ENCODE measurements around the gene PTCSC3. TPM values are rescaled to one million over a fixed set of nuclear protein-coding genes. Genes with fewer than 3 reads are reported as not detected.

The PTCSC3 gene
- total and polyA plus RNA-seq, 9 donors: not detected

- Histone ChIP-seq H3K9me3 (no peaks in the 10 kb centered on the region), H3K4me3 (no peak overlapping the region), H3K27me3 (no peaks in the 10 kb centered on the region), H3K36me3 (no peaks in the 10 kb centered on the region), H3K4me1 (ENCODE audit: insufficient read depth) (no peaks in the 10 kb centered on the region), H3K27ac (no peak overlapping the region)
- 87 to 91% (median 88%) methylated on average over 4 of the region's 4 CpGs for WGBS, 3 donors
- DNase-seq: no peak
- intact Hi-C loops (cut with DNase I): no loop called here
- TF ChIP-seq EP300 (IDR thresholded peaks at IDR 0.05) (no peak), POLR2A (IDR thresholded peaks at IDR 0.05) (no peak), CTCF (IDR thresholded peaks at IDR 0.05) (no peak)
Observed at GRCh38 chr14:36099619-36100018, 76.9 kb downstream of the PTCSC3 start.

GRCh38 chr14:36097356-36097755, 79.2 kb downstream of the PTCSC3 start:
- Histone ChIP-seq H3K27ac (no peak overlapping the region), H3K36me3 (no peaks in the 10 kb centered on the region), H3K9me3 (no peaks in the 10 kb centered on the region), H3K27me3 (no peaks in the 10 kb centered on the region), H3K4me1 (ENCODE audit: insufficient read depth) (no peaks in the 10 kb centered on the region), H3K4me3 (no peak overlapping the region)
- TF ChIP-seq EP300 (IDR thresholded peaks at IDR 0.05) (no peak), CTCF (IDR thresholded peaks at IDR 0.05) (no peak), POLR2A (IDR thresholded peaks at IDR 0.05) (no peak)
- no peak for DNase-seq
- intact Hi-C loops (cut with DNase I): no loop called here
- WGBS, 3 donors: 94 to 100% (median 98%) methylated on average over 1 of the region's 1 CpG

GRCh38 chr14:36096090-36096489, 80.4 kb downstream of the PTCSC3 start:
- Histone ChIP-seq H3K27ac (no peak overlapping the region), H3K36me3 (no peaks in the 10 kb centered on the region), H3K9me3 (no peaks in the 10 kb centered on the region), H3K27me3 (no peaks in the 10 kb centered on the region), H3K4me3 (no peak overlapping the region), H3K4me1 (ENCODE audit: insufficient read depth) (no peaks in the 10 kb centered on the region)
- intact Hi-C loops (cut with DNase I): no loop called here
- TF ChIP-seq POLR2A (IDR thresholded peaks at IDR 0.05) (no peak), EP300 (IDR thresholded peaks at IDR 0.05) (no peak), CTCF (IDR thresholded peaks at IDR 0.05) (no peak)
- DNase-seq: no peak

- intact Hi-C loops (cut with DNase I): no loop called here
- no peaks in the 10 kb centered on the region for H3K27me3 ChIP-seq
- H3K27ac ChIP-seq: no peak overlapping the region
- DNase-seq: no peak
- H3K9me3 ChIP-seq: no peaks in the 10 kb centered on the region
- H3K4me3 ChIP-seq: no peak overlapping the region
- TF ChIP-seq EP300 (IDR thresholded peaks at IDR 0.05) (no peak), POLR2A (IDR thresholded peaks at IDR 0.05) (no peak), CTCF (IDR thresholded peaks at IDR 0.05) (no peak)
- H3K36me3 ChIP-seq: no peaks in the 10 kb centered on the region
- 65 to 74% (median 71%) methylated on average over 4 of the region's 4 CpGs for WGBS, 3 donors
- H3K4me1 ChIP-seq (ENCODE audit: insufficient read depth): no peaks in the 10 kb centered on the region
Observed at GRCh38 chr14:36094963-36095362, 81.6 kb downstream of the PTCSC3 start.

GRCh38 chr14:36091096-36091495, 85.4 kb downstream of the PTCSC3 start:
- H3K36me3 ChIP-seq: no peaks in the 10 kb centered on the region
- DNase-seq: no peak
- no peak for TF ChIP-seq CTCF (IDR thresholded peaks at IDR 0.05)
- TF ChIP-seq EP300 (IDR thresholded peaks at IDR 0.05): no peak
- no peak for TF ChIP-seq POLR2A (IDR thresholded peaks at IDR 0.05)
- no peaks in the 10 kb centered on the region for H3K27me3 ChIP-seq
- intact Hi-C loops (cut with DNase I): no loop called here
- 8 to 33% (median 13%) methylated on average over 2 of the region's 2 CpGs for WGBS, 3 donors
- H3K4me3 ChIP-seq: no peak overlapping the region
- H3K4me1 ChIP-seq (ENCODE audit: insufficient read depth): no peaks in the 10 kb centered on the region
- no peaks in the 10 kb centered on the region for H3K9me3 ChIP-seq
- H3K27ac ChIP-seq: no peak overlapping the region
